ENCODE results near the gene HEBP2.
"Not testable (repeated sequence)": the region's sequence is repeated elsewhere in the genome, so short reads cannot be mapped to it uniquely, and the experiment has no call there.

The HEBP2 gene

GRCh38 chr6:138424004-138424904 is 20.2 kb downstream of the HEBP2 start:
- DNase-seq = no peak

- DNase-seq = not testable (repeated sequence)
Measured at GRCh38 chr6:138425256-138425655, 21.2 kb downstream of the HEBP2 start.

GRCh38 chr6:138426500-138427123 is 22.6 kb downstream of the HEBP2 start:
- DNase-seq = no peak

- no peak for DNase-seq
Measured at GRCh38 chr6:138427701-138428100, 23.7 kb downstream of the HEBP2 start.

- peak; percentile 36 to 63 for DNase-seq
Measured at GRCh38 chr6:138428944-138429598, 25.0 kb downstream of the HEBP2 start.

GRCh38 chr6:138429761-138430160 is 25.7 kb downstream of the HEBP2 start:
- DNase-seq = no peak

- DNase-seq = no peak
Measured at GRCh38 chr6:138430361-138431145, 26.5 kb downstream of the HEBP2 start.

GRCh38 chr6:138431256-138432062 is 27.4 kb downstream of the HEBP2 start:
- no peak for DNase-seq

- no peak for DNase-seq
Measured at GRCh38 chr6:138432063-138432356, 28.0 kb downstream of the HEBP2 start.

- no peak for DNase-seq
Measured at GRCh38 chr6:138434096-138434495, 30.1 kb downstream of the HEBP2 start.

- DNase-seq = no peak
Measured at GRCh38 chr6:138434925-138435324, 30.9 kb downstream of the HEBP2 start.

- DNase-seq = no peak
Measured at GRCh38 chr6:138439546-138439945, 35.5 kb downstream of the HEBP2 start.

GRCh38 chr6:138440296-138440695 is 36.3 kb downstream of the HEBP2 start:
- DNase-seq = no peak

GRCh38 chr6:138440758-138441357 is 36.8 kb downstream of the HEBP2 start:
- no peak for DNase-seq

GRCh38 chr6:138441965-138442364 is 37.9 kb downstream of the HEBP2 start:
- DNase-seq = no peak

GRCh38 chr6:138442663-138443062 is 38.6 kb downstream of the HEBP2 start:
- no peak for DNase-seq

GRCh38 chr6:138443979-138444378 is 40.0 kb downstream of the HEBP2 start:
- no peak for DNase-seq

GRCh38 chr6:138446821-138447220 is 42.8 kb downstream of the HEBP2 start:
- no peak for DNase-seq

- no peak for DNase-seq
Measured at GRCh38 chr6:138450445-138450844, 46.4 kb downstream of the HEBP2 start.

GRCh38 chr6:138451043-138451442 is 47.0 kb downstream of the HEBP2 start:
- no peak for DNase-seq

GRCh38 chr6:138454981-138455706 is 51.1 kb downstream of the HEBP2 start:
- no peak for DNase-seq

Measured in NCI-H526 (cell line).